Muscle of leg (tissue), 11 donors: Measurements from ENCODE around the gene ITGAD. TPM values are rescaled to one million over a fixed set of nuclear protein-coding genes. Genes with fewer than 3 reads are reported as not detected.

Experiments used
- DNase-seq: peaks from one replicate; pipeline ENCODE4 v3.0.0; 2013
- H3K27ac ChIP-seq: one replicate; pipeline ENCODE4 v1.5.1; 2013; ENCODE audit warnings: mild to moderate bottlenecking, low read length, control low read depth
- H3K27me3 ChIP-seq: one replicate; pipeline ENCODE4 v1.6.1; 2013; ENCODE audit warnings: low read length; ENCODE audit not compliant: control insufficient read depth, insufficient read depth
- H3K36me3 ChIP-seq: one replicate; pipeline ENCODE4 v1.6.1; 2013; ENCODE audit warnings: low read length; ENCODE audit not compliant: control insufficient read depth, insufficient read depth
- H3K4me1 ChIP-seq: one replicate; pipeline ENCODE4 v1.6.1; 2013; ENCODE audit warnings: low read length; ENCODE audit not compliant: control insufficient read depth, insufficient read depth
- H3K4me3 ChIP-seq: one replicate; pipeline ENCODE4 v1.5.1; 2013; ENCODE audit warnings: low read length, control low read depth
- H3K9me3 ChIP-seq: replicated peaks from 2 replicates; pipeline ENCODE4 v1.6.1; 2013; ENCODE audit warnings: low read depth, low read length; ENCODE audit not compliant: control insufficient read depth
- WGBS: methylation state at CpG from one replicate; pipeline ENCODE4 v1.1.5; 2013; ENCODE audit warnings: missing lambda C conversion rate; ENCODE audit not compliant: insufficient coverage; 5-methylcytosine and 5-hydroxymethylcytosine counted together
- polyA plus RNA-seq, 8 donors: library from polyadenylated mRNA; unstranded; fragments of 120-200 nt; gene quantifications; one replicate each; pipeline versions ENCODE4 v1.2.1 to v1.2.3, GENCODE V29; 2013; ENCODE audit warnings: inconsistent platforms in 1 of 8, low replicate concordance in 1 of 8; ENCODE audit not compliant: insufficient read length in 8 of 8, insufficient read depth in 1 of 8
- total RNA-seq: library from RNA; stranded (reverse); fragments of 120-200 nt; gene quantifications from one replicate; pipeline ENCODE4 v1.2.4, GENCODE V29; 2013

ITGAD gene
- total and polyA plus RNA-seq, 9 donors = 0.04 to 1.1 (median 0.45) TPM

- Histone ChIP-seq H3K4me3 (no peak overlapping the region), H3K4me1 (no peaks in the 10 kb centered on the region), H3K27ac (no peak overlapping the region), H3K9me3 (no peaks in the 10 kb centered on the region), H3K36me3 (no peaks in the 10 kb centered on the region), H3K27me3 (peaks cover 2% of the 10 kb centered on the region)
- no peak for DNase-seq
- 100% methylated on average over 3 of the region's 7 CpGs for WGBS
Measured at GRCh38 chr16:31365131-31365865, 27.8 kb upstream of the ITGAD start.

GRCh38 chr16:31367853-31368252 is 25.3 kb upstream of the ITGAD start:
- Histone ChIP-seq H3K4me3 (no peak overlapping the region), H3K36me3 (no peaks in the 10 kb centered on the region), H3K27ac (no peak overlapping the region), H3K4me1 (no peaks in the 10 kb centered on the region), H3K27me3 (peaks cover 2% of the 10 kb centered on the region), H3K9me3 (no peaks in the 10 kb centered on the region)
- 79% methylated on average over 3 of the region's 3 CpGs for WGBS
- DNase-seq = peak; percentile 64

- Histone ChIP-seq H3K9me3 (no peaks in the 10 kb centered on the region), H3K27me3 (peaks cover 2% of the 10 kb centered on the region), H3K36me3 (no peaks in the 10 kb centered on the region), H3K27ac (no peak overlapping the region), H3K4me3 (no peak overlapping the region), H3K4me1 (no peaks in the 10 kb centered on the region)
- 92% methylated on average over 12 of the region's 12 CpGs for WGBS
- DNase-seq = no peak
Measured at GRCh38 chr16:31371008-31371407, 22.1 kb upstream of the ITGAD start.

- Histone ChIP-seq H3K27ac (no peak overlapping the region), H3K9me3 (no peaks in the 10 kb centered on the region), H3K27me3 (peaks cover 2% of the 10 kb centered on the region), H3K4me3 (no peak overlapping the region), H3K4me1 (no peaks in the 10 kb centered on the region), H3K36me3 (no peaks in the 10 kb centered on the region)
- DNase-seq = no peak
- WGBS = 75% methylated on average over 37 of the region's 42 CpGs
Measured at GRCh38 chr16:31371619-31372484, 21.3 kb upstream of the ITGAD start.

- H3K27ac ChIP-seq = no peak overlapping the region
- no peaks in the 10 kb centered on the region for H3K36me3 ChIP-seq
- H3K27me3 ChIP-seq = peaks cover 2% of the 10 kb centered on the region
- no peaks in the 10 kb centered on the region for H3K4me1 ChIP-seq
- DNase-seq = no peak
- WGBS = 86% methylated on average over 8 of the region's 14 CpGs
- no peaks in the 10 kb centered on the region for H3K9me3 ChIP-seq
- no peak overlapping the region for H3K4me3 ChIP-seq
Measured at GRCh38 chr16:31373235-31373634, 19.9 kb upstream of the ITGAD start.

- Histone ChIP-seq H3K36me3 (no peaks in the 10 kb centered on the region), H3K9me3 (no peaks in the 10 kb centered on the region), H3K27ac (no peak overlapping the region), H3K4me3 (no peak overlapping the region), H3K4me1 (no peaks in the 10 kb centered on the region), H3K27me3 (peaks cover 1% of the 10 kb centered on the region)
- no peak for DNase-seq
- no CpG with 5 or more reads among the region's 5 CpGs for WGBS
Measured at GRCh38 chr16:31375231-31375630, 17.9 kb upstream of the ITGAD start.

- Histone ChIP-seq H3K9me3 (no peaks in the 10 kb centered on the region), H3K27ac (no peak overlapping the region), H3K4me1 (no peaks in the 10 kb centered on the region), H3K36me3 (no peaks in the 10 kb centered on the region), H3K4me3 (no peak overlapping the region), H3K27me3 (peaks cover 2% of the 10 kb centered on the region)
- no peak for DNase-seq
- WGBS = 76% methylated on average over 8 of the region's 8 CpGs
Measured at GRCh38 chr16:31376705-31377104, 16.4 kb upstream of the ITGAD start.

- H3K9me3 ChIP-seq = no peaks in the 10 kb centered on the region
- WGBS = 81% methylated on average over 4 of the region's 7 CpGs
- peaks cover 2% of the 10 kb centered on the region for H3K27me3 ChIP-seq
- no peak for DNase-seq
- H3K4me1 ChIP-seq = no peaks in the 10 kb centered on the region
- H3K4me3 ChIP-seq = no peak overlapping the region
- no peak overlapping the region for H3K27ac ChIP-seq
- no peaks in the 10 kb centered on the region for H3K36me3 ChIP-seq
Measured at GRCh38 chr16:31377210-31377903, 15.8 kb upstream of the ITGAD start.

GRCh38 chr16:31380201-31380600 is 12.9 kb upstream of the ITGAD start:
- H3K27me3 ChIP-seq = peaks cover 4% of the 10 kb centered on the region
- DNase-seq = no peak
- 70% methylated on average over 10 of the region's 12 CpGs for WGBS

More at GRCh38 chr16:31380201-31380600, 12.9 kb upstream of the ITGAD start:
- Histone ChIP-seq H3K9me3 (no peaks in the 10 kb centered on the region), H3K27ac (no peak overlapping the region), H3K36me3 (no peaks in the 10 kb centered on the region), H3K4me3 (no peak overlapping the region), H3K4me1 (peaks cover 2% of the 10 kb centered on the region)
